ENCODE data around the gene NKX1-1. TPM values are rescaled to one million over a fixed set of nuclear protein-coding genes. Genes with fewer than 3 reads are reported as not detected.

NKX1-1 gene
- total and polyA plus RNA-seq, 9 of the 15 experiments (the other 6 are each of a cell fraction or from before 2014, with no cell fraction given) = not detected

DNA sequence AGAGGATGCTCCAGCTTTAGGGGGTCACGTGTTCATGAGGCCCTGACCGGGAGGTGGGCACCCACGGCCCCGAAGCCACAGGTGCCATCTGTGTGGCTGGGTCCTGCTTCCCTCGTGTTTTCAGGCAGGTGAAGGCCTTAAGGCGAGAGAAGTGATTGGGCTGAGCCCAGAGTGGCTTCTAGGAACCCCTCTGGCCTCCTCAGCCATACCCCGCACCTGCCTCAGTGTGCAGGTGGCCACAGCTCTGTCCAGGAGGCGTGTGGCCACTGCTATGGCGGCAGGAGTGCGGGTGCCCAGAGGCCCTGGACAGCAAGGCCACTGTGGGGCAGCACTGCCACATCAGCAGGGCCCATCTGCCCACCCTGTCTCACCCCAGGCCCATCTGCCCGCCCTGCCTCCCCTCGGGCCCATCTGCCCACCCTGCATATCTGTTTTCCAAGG lies 25.0 kb downstream of the NKX1-1 start (continued):
- TF ChIP-seq, protein P1, sequence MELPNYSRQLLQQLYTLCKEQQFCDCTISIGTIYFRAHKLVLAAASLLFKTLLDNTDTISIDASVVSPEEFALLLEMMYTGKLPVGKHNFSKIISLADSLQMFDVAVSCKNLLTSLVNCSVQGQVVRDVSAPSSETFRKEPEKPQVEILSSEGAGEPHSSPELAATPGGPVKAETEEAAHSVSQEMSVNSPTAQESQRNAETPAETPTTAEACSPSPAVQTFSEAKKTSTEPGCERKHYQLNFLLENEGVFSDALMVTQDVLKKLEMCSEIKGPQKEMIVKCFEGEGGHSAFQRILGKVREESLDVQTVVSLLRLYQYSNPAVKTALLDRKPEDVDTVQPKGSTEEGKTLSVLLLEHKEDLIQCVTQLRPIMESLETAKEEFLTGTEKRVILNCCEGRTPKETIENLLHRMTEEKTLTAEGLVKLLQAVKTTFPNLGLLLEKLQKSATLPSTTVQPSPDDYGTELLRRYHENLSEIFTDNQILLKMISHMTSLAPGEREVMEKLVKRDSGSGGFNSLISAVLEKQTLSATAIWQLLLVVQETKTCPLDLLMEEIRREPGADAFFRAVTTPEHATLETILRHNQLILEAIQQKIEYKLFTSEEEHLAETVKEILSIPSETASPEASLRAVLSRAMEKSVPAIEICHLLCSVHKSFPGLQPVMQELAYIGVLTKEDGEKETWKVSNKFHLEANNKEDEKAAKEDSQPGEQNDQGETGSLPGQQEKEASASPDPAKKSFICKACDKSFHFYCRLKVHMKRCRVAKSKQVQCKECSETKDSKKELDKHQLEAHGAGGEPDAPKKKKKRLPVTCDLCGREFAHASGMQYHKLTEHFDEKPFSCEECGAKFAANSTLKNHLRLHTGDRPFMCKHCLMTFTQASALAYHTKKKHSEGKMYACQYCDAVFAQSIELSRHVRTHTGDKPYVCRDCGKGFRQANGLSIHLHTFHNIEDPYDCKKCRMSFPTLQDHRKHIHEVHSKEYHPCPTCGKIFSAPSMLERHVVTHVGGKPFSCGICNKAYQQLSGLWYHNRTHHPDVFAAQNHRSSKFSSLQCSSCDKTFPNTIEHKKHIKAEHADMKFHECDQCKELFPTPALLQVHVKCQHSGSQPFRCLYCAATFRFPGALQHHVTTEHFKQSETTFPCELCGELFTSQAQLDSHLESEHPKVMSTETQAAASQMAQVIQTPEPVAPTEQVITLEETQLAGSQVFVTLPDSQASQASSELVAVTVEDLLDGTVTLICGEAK (IDR thresholded peaks at IDR 0.05) = no peak
- TF ChIP-seq, protein P1 (CRISPR knock-in tag; IDR thresholded peaks at IDR 0.05) = no peak
- TF ChIP-seq ARNT (IDR thresholded peaks at IDR 0.05) (no peak), ZNF778 (CRISPR knock-in tag; IDR thresholded peaks at IDR 0.05) (no peak), TAF15 (IDR thresholded peaks at IDR 0.05; ENCODE audit: low read depth, low read length) (no peak), NBN (IDR thresholded peaks at IDR 0.05; ENCODE audit: low read depth) (no peak), ASH1L (IDR thresholded peaks at IDR 0.05; ENCODE audit: borderline replicate concordance, low read depth, partially characterized antibody) (no peak), TCF3 (CRISPR knock-in tag; IDR thresholded peaks at IDR 0.05) (no peak), ZC3H8 (IDR thresholded peaks at IDR 0.05) (no peak), NR2C2 (CRISPR knock-in tag; IDR thresholded peaks at IDR 0.05) (no peak), NR2C2 (tag; IDR thresholded peaks at IDR 0.05) (no peak), ZNF143 (CRISPR knock-in tag; IDR thresholded peaks at IDR 0.05) (no peak), ZBTB8A (IDR thresholded peaks at IDR 0.05; ENCODE audit: partially characterized antibody) (no peak)

All from K562 (cell line).